AML-193 (cell line): ENCODE results near the gene GPA33.
"Not testable (repeated sequence)": the region's sequence is repeated elsewhere in the genome, so short reads cannot be mapped to it uniquely, and the experiment has no call there.

ENCODE experiments used
- DNase-seq, 2 experiments: peaks; one replicate each; lab custom pipeline; 2025; lab: John Stamatoyannopoulos, UW

The GPA33 gene

GRCh38 chr1:167056529-167057231 lies 33.5 kb downstream of the GPA33 start:
- DNase-seq = no peak

- DNase-seq = no peak
Observed at GRCh38 chr1:167054946-167055630, 35.1 kb downstream of the GPA33 start.

GRCh38 chr1:167054531-167054930 lies 35.6 kb downstream of the GPA33 start:
- no peak for DNase-seq

- DNase-seq = no peak
Observed at GRCh38 chr1:167052389-167052788, 37.8 kb downstream of the GPA33 start.

- DNase-seq = no peak
Observed at GRCh38 chr1:167051907-167052306, 38.3 kb downstream of the GPA33 start.

GRCh38 chr1:167043752-167044488 lies 46.3 kb downstream of the GPA33 start:
- peak; percentile 69 to 80 for DNase-seq

GRCh38 chr1:167033646-167034045 lies 56.5 kb downstream of the GPA33 start:
- DNase-seq = no peak

- not testable (repeated sequence) for DNase-seq
Observed at GRCh38 chr1:167029553-167029952, 60.6 kb downstream of the GPA33 start.

- DNase-seq = no peak
Observed at GRCh38 chr1:167022384-167022783, 67.8 kb downstream of the GPA33 start.

GRCh38 chr1:167016100-167016750 lies 74.0 kb downstream of the GPA33 start:
- DNase-seq = peak; percentile 60 to 67

GRCh38 chr1:167013108-167013929 lies 76.9 kb downstream of the GPA33 start:
- DNase-seq = no peak

- no peak for DNase-seq
Observed at GRCh38 chr1:167012570-167012969, 77.6 kb downstream of the GPA33 start.

GRCh38 chr1:167011560-167012191 lies 78.5 kb downstream of the GPA33 start:
- no peak for DNase-seq

GRCh38 chr1:167003711-167004110 lies 86.5 kb downstream of the GPA33 start:
- DNase-seq = no peak
